SH-SY5Y (cell line): ENCODE measurements around the gene NR3C2.

Experiments
- GATA2 ChIP-seq: IDR thresholded peaks from 2 replicates; pipeline ENCODE4 v1.6.1; 2011; ENCODE audit warnings: mild to moderate bottlenecking, low read depth, low read length
- GATA3 ChIP-seq: IDR thresholded peaks from 2 replicates; pipeline ENCODE4 v1.6.1; 2011; ENCODE audit warnings: low read depth, mild to moderate bottlenecking, low read length, moderate library complexity

GRCh38 chr4:148204892-148205291 is 237.3 kb downstream of the NR3C2 start:
- TF ChIP-seq GATA2 (no peak), GATA3 (no peak)
